Pulmonary artery endothelial cell (primary cell): ENCODE results near the gene NMUR2. TPM values are rescaled to one million over a fixed set of nuclear protein-coding genes. Genes with fewer than 3 reads are reported as not detected.

Experiments
- DNase-seq: peaks from one replicate; pipeline ENCODE4 v3.0.0-alpha.2; 2011; ENCODE audit warnings: low read depth, low spot score
- total RNA-seq: library from RNA; depleted of rRNA; stranded (reverse); fragments of >200 nt; gene quantifications from 2 replicates; pipeline ENCODE4 v1.2.3, GENCODE V29; 2014

The NMUR2 gene, protein sequence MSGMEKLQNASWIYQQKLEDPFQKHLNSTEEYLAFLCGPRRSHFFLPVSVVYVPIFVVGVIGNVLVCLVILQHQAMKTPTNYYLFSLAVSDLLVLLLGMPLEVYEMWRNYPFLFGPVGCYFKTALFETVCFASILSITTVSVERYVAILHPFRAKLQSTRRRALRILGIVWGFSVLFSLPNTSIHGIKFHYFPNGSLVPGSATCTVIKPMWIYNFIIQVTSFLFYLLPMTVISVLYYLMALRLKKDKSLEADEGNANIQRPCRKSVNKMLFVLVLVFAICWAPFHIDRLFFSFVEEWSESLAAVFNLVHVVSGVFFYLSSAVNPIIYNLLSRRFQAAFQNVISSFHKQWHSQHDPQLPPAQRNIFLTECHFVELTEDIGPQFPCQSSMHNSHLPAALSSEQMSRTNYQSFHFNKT
- total RNA-seq: not detected in 2 replicates

- no peak for DNase-seq
Observed at GRCh38 chr5:152405145-152405544, at the start of gene NMUR2. Gene NMUR2 (minus strand): TSS chr5:152405279. CDS start chr5:152405113, 166 bp downstream.

GRCh38 chr5:152443935-152444334, 38.9 kb upstream of the NMUR2 start:
- no peak for DNase-seq

GRCh38 chr5:152439791-152440190, 34.7 kb upstream of the NMUR2 start:
- no peak for DNase-seq

DNA sequence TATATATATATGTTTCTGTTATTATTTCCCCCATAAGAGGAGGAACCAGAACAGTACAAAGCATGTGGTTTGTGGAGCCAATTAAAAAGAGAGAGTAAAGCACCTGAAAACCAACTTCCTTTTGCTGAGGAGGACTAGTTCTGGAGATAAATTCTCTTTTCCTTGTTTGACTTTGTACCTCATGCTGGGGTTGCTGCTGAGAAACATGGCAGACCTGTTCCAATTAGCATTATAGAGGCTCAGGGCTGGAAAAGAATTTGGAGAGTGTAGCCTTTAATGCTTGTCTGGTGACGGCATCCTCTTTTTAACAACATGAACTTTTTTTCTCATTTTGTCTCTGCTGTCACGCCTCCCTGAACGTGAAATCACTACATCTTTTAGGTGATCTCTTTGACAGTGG, 32.8 kb upstream of the NMUR2 start:
- DNase-seq: no peak

DNA sequence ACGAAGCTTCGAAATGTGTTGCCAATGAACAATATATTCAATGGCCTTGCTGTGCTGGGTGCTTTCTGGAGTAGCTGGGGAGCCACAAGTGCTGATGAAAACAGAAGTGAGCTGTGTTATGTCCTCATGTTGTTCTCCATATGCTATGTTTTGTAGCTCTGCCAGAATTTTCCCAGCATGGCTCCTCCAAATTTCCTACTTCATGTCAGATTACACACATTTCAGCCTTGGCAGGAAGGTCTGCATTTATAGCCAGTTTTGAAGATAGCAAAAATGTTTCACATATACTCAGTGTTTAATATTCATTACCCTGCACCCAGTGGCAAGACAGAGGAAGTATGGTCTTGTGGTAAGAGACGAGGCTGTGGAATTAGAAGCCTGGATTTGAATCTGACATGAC, 22.6 kb upstream of the NMUR2 start:
- DNase-seq: no peak

- DNase-seq: no peak
Observed at GRCh38 chr5:152425083-152425482, 20.0 kb upstream of the NMUR2 start.

DNA sequence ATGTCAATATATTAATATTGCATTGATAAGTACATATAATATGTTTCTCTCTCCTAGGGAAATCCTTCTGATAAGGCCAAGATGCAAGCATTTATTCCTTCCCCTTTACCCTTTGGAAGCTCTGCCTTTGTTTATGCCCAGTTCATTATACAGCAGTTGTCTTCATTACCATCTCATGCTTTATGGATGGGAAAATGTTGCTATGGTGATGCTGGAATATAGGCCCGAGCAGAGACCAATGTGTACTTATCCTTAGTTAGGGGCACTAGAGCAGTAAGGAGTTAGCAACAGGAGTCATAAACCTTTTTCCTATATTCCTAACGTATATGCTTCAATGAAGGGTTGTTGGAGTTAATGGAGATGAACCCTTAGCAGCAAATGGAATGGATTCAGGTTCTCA, 19.4 kb upstream of the NMUR2 start:
- no peak for DNase-seq

GRCh38 chr5:152422081-152422480, 17.0 kb upstream of the NMUR2 start:
- DNase-seq: no peak

GRCh38 chr5:152412129-152412528, 7.0 kb upstream of the NMUR2 start:
- DNase-seq: no peak

DNA sequence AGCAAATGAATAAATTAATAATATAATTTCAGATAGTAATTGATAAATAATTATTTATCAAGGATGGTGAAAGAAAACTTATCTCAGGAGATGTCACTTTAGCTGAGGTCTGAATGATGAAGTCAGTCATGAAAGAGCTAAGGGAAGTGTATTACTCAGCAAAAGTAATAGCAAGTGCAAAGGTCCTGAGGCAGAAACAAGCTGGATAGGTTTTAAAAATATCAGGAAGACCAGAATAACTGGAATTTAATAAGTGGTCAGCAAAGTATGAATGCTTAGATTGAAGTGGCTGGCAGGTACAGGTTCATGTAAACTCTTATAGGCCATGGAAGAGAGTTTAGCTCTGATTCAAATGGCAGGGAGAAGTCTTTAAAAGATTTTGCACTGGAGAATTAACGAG, 1.0 kb upstream of the NMUR2 start:
- no peak for DNase-seq

GRCh38 chr5:152404494-152404893, 585 bp downstream of the NMUR2 start:
- DNase-seq: no peak

- DNase-seq: no peak
Observed at GRCh38 chr5:152403046-152403445, 2.0 kb downstream of the NMUR2 start.

DNA sequence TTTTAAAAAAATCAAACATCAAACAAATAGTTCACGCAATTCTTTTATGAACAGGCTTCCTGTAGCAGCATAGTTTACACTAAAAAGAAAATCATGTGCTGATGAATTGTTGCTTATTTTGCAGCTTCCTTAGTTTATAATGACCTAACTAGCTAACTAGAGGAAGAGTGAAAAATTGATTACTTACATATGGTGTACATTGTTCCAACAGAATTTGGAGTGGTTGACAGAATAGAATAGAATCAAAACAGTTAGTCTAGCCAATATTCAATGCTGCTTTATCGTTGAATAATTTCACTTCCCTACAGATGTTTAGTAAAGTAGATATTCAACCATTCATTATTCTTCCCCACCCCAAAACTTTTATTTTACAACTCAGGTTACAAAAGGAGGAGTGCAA, 4.2 kb downstream of the NMUR2 start:
- no peak for DNase-seq

GRCh38 chr5:152397581-152397980, 7.5 kb downstream of the NMUR2 start:
- DNase-seq: no peak

DNA sequence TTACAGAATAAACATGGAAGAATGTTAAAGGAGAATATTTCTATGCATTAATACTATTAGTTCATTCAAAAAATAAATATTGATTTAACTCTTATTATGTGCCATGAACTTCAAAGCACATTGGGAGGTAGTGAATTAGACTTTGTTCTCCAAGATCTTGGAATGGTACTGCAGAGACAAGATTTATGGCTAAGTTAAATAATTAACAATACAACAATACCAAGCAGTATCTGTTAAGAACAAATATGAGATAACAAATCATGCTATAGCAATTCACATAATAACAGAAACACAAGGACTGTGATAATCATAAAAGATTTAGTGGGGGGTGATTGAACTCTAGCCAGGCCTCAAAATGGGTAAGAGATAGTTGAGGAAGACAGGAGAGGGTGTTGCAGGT, 11.6 kb downstream of the NMUR2 start:
- DNase-seq: no peak

DNA sequence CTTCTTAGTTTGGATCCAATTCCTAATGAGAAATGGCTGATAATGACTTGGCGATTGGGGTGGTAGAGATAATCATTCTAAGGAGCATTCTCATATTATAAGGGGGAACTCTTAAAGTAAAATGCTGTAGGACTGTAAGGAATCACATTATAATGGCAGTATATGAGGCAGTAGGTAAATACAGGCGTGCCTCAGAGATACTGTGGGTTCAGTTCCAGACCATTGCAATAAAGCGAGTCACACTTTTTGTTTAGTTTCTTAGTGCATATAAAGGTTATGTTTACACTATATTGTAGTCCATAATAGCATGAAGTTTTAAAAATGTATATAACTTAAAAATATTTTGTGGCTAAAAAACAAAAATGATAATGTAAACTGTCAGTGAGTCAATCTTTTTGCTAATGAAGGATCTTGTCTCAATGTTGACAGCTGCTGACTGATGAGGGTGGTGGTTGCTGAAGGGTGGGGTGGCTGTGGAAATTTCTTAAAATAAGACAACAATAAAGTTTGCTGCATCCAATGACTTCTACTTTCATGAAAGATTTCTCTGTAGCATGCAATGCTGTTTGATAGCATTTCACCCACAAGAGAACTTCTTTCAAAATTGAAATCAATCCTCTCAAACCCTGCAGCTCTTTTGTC, 15.8 kb downstream of the NMUR2 start:
- DNase-seq: no peak

GRCh38 chr5:152388610-152389009, 16.5 kb downstream of the NMUR2 start:
- DNase-seq: no peak

- no peak for DNase-seq
Observed at GRCh38 chr5:152380415-152381123, 24.5 kb downstream of the NMUR2 start.

- DNase-seq: no peak
Observed at GRCh38 chr5:152379331-152379730, 25.7 kb downstream of the NMUR2 start.

DNA sequence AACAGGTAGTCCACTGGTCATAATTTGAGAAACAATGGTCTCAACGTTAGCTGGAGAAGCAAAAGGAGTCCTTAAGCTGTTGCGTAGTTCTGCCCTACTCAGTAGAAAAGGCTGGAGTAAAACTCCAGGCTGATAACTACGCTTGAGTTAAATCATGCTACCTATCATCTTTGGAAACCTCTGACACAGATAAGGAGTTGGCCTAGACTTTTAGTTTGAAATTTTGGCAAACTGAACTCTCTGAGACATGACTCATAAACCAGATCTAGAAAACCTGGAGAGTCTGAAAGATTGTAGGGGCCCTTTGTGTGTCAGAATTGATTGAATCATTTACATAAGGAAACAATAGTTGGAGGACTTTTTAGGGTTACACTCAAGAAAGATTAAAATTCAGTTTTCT, 26.3 kb downstream of the NMUR2 start:
- DNase-seq: no peak

- no peak for DNase-seq
Observed at GRCh38 chr5:152376886-152377285, 28.2 kb downstream of the NMUR2 start.

- DNase-seq: no peak
Observed at GRCh38 chr5:152374711-152375275, 30.3 kb downstream of the NMUR2 start.
